PFSK-1 (cell line): ENCODE results near the gene LPCAT2.

Source experiments
- FOXP2 ChIP-seq: optimal IDR thresholded peaks from 2 replicates; pipeline ENCODE3; 2011; ENCODE audit warnings: borderline replicate concordance, control low read depth, inconsistent platforms; ENCODE audit not compliant: insufficient read depth; ENCODE audit errors: extremely low read length, extremely low read depth
- POLR2AphosphoS5 ChIP-seq: IDR thresholded peaks from 2 replicates; pipeline ENCODE4 v1.6.1; 2012; ENCODE audit warnings: low read depth, mild to moderate bottlenecking, control low read depth, low read length, moderate library complexity
- REST ChIP-seq, 2 experiments: IDR thresholded peaks; 2 replicates each; pipeline versions ENCODE4 v1.6.1 to v1.8.0; 2011 to 2012; ENCODE audit warnings: low read depth in 2 of 2, low read length in 2 of 2, control low read depth in 1 of 2, inconsistent platforms in 1 of 2, mild to moderate bottlenecking in 1 of 2, moderate library complexity in 1 of 2; ENCODE audit not compliant: insufficient read depth in 1 of 2
- SIN3A ChIP-seq: IDR thresholded peaks from 2 replicates; pipeline ENCODE4 v1.6.1; 2012; ENCODE audit warnings: mild to moderate bottlenecking, low read length, moderate library complexity, borderline replicate concordance; ENCODE audit not compliant: insufficient read depth
- TAF1 ChIP-seq: IDR thresholded peaks from 2 replicates; pipeline ENCODE4 v1.6.1; 2012; ENCODE audit warnings: low read length, control low read depth, borderline replicate concordance; ENCODE audit not compliant: insufficient read depth

GRCh38 chr16:55480228-55480655 is 28.6 kb upstream of the LPCAT2 start:
- TF ChIP-seq POLR2AphosphoS5 (peak; percentile 36; the same call in 1 of the 2 replicates), TAF1 (no peak), REST (IDR thresholded peaks at IDR 0.05; ENCODE audit: insufficient read depth in 1 of 2, low read depth in 2 of 2, low read length in 2 of 2) (no peak), SIN3A (no peak), FOXP2 (peak; percentile 50)
